Neural cell (in vitro differentiated cells): ENCODE results near the gene GDPD5. TPM values are rescaled to one million over a fixed set of nuclear protein-coding genes. Genes with fewer than 3 reads are reported as not detected.

Experiments used
- H2AFZ ChIP-seq: fragments of 200-600, 300-800 bp; sonication (generic), shearing (Covaris generic); 2 replicates; pipeline ENCODE4 v1.6.0; 2014; ENCODE audit warnings: low read depth, mild to moderate bottlenecking, antibody characterized with exemption, low read length, moderate library complexity
- H3F3A ChIP-seq: fragments of 200-600 bp; shearing (Covaris generic); 2 replicates; pipeline ENCODE4 v1.6.1; 2016; ENCODE audit warnings: mild to moderate bottlenecking, moderate library complexity, mixed read lengths, antibody characterized with exemption, low read length; ENCODE audit not compliant: insufficient read depth, poor library complexity, severe bottlenecking
- H3K27ac ChIP-seq: fragments of 200-600, 300-800 bp; sonication (generic), shearing (Covaris generic); 2 replicates; pipeline ENCODE4 v1.5.1; 2014; ENCODE audit warnings: mild to moderate bottlenecking, low read length, moderate library complexity
- H3K27me3 ChIP-seq: fragments of 300-800, 200-600 bp; sonication (generic), shearing (Covaris generic); 2 replicates; pipeline ENCODE4 v1.6.0; 2014; ENCODE audit warnings: mild to moderate bottlenecking, low read depth, low read length, moderate library complexity; ENCODE audit not compliant: insufficient read depth
- H3K36me3 ChIP-seq: fragments of 300-800, 200-600 bp; sonication (generic), shearing (Covaris generic); 2 replicates; pipeline ENCODE4 v1.5.1; 2014; ENCODE audit warnings: mild to moderate bottlenecking, antibody characterized with exemption, low read length, moderate library complexity; ENCODE audit not compliant: insufficient read depth
- H3K4me2 ChIP-seq: fragments of 300-800, 200-600 bp; sonication (generic), shearing (Covaris generic); 2 replicates; pipeline ENCODE4 v1.6.0; 2014; ENCODE audit warnings: mild to moderate bottlenecking, low read length
- H3K4me3 ChIP-seq: fragments of 300-800, 200-600 bp; sonication (generic), shearing (Covaris generic); 2 replicates; pipeline ENCODE4 v1.5.1; 2014; ENCODE audit warnings: mild to moderate bottlenecking, low read length, moderate library complexity
- H3K79me2 ChIP-seq: fragments of 200-600 bp; shearing (Covaris generic); replicated peaks from 2 replicates; pipeline ENCODE4 v1.6.0; 2014; ENCODE audit warnings: mild to moderate bottlenecking, low read length, moderate library complexity; ENCODE audit not compliant: insufficient read depth
- H3K9ac ChIP-seq: fragments of 300-800, 200-600 bp; sonication (generic), shearing (Covaris generic); 2 replicates; pipeline ENCODE4 v1.6.1; 2016; ENCODE audit warnings: mild to moderate bottlenecking, low read length, mixed read lengths
- H3K9me2 ChIP-seq: fragments of 200-600 bp; shearing (Covaris generic); 2 replicates; pipeline ENCODE4 v1.6.1; 2016; ENCODE audit warnings: mild to moderate bottlenecking, low read length, mixed read lengths; ENCODE audit not compliant: insufficient read depth
- H3K9me3 ChIP-seq: fragments of 200-600, 300-800 bp; sonication (generic), shearing (Covaris generic); 2 replicates; pipeline ENCODE4 v1.6.1; 2016; ENCODE audit warnings: mild to moderate bottlenecking, mixed run types, low read length, moderate library complexity, mixed read lengths
- H4K20me1 ChIP-seq: fragments of 200-600 bp; shearing (Covaris generic); 2 replicates; pipeline ENCODE4 v1.6.1; 2016; ENCODE audit warnings: mild to moderate bottlenecking, mixed run types; ENCODE audit not compliant: insufficient read depth
- EP300 ChIP-seq: fragments of 450-650 bp; conservative IDR thresholded peaks from 2 replicates; pipeline ENCODE4 v1.6.1; 2014; ENCODE audit warnings: antibody characterized with exemption, mild to moderate bottlenecking, moderate library complexity; ENCODE audit not compliant: poor library complexity, severe bottlenecking
- EZH2 ChIP-seq: fragments of 200-600, 300-800 bp; shearing (Covaris generic), sonication (generic); IDR thresholded peaks from 2 replicates; pipeline ENCODE4 v1.6.1; 2014; ENCODE audit warnings: antibody characterized with exemption, low read length, borderline replicate concordance, mild to moderate bottlenecking; ENCODE audit not compliant: insufficient read depth, poor library complexity, severe bottlenecking
- MXI1 ChIP-seq: fragments of 450-650 bp; conservative IDR thresholded peaks from 2 replicates; pipeline ENCODE4 v1.6.1; 2014; ENCODE audit warnings: antibody characterized with exemption, mild to moderate bottlenecking; ENCODE audit not compliant: poor library complexity, severe bottlenecking
- POLR2AphosphoS5 ChIP-seq: IDR thresholded peaks from 2 replicates; pipeline ENCODE4 v1.6.1; 2012
- RAD21 ChIP-seq: fragments of 450-650 bp; conservative IDR thresholded peaks from 2 replicates; pipeline ENCODE4 v1.6.1; 2014; ENCODE audit warnings: antibody characterized with exemption, mild to moderate bottlenecking, moderate library complexity
- REST ChIP-seq: IDR thresholded peaks from 2 replicates; pipeline ENCODE4 v1.6.1; 2012; ENCODE audit warnings: borderline replicate concordance
- SMC3 ChIP-seq: fragments of 450-650 bp; conservative IDR thresholded peaks from 2 replicates; pipeline ENCODE4 v1.6.1; 2014; ENCODE audit warnings: antibody characterized with exemption, mild to moderate bottlenecking, moderate library complexity; ENCODE audit not compliant: poor library complexity
- TAF1 ChIP-seq: IDR thresholded peaks from 2 replicates; pipeline ENCODE4 v1.6.1; 2012; ENCODE audit warnings: low read depth
- polyA plus RNA-seq: library from polyadenylated mRNA; depleted of rRNA; stranded (reverse); fragments of >200 nt; gene quantifications from 2 replicates; pipeline ENCODE4 v1.2.3, GENCODE V29; 2014
- TF ChIP-seq, protein P1 (sequence below): fragments of 450-650 bp; IDR thresholded peaks from 2 replicates; pipeline ENCODE4 v1.5.1; 2014; ENCODE audit warnings: antibody characterized with exemption, mild to moderate bottlenecking, moderate library complexity; ENCODE audit not compliant: poor library complexity, severe bottlenecking

GDPD5 gene
- polyA plus RNA-seq, 1 donor from 2014 or later, result 19.2 TPM

GRCh38 chr11:75514596-75514995, 11.1 kb downstream of the GDPD5 start:
- Histone ChIP-seq H2AFZ (no peak overlapping the region), H3K9me3 (no peaks in the 10 kb centered on the region), H3F3A (no peaks in the 10 kb centered on the region), H3K27me3 (no peaks in the 10 kb centered on the region), H3K36me3 (no peaks in the 10 kb centered on the region), H3K4me3 (no peak overlapping the region), H3K27ac (no peak overlapping the region), H3K9ac (no peak overlapping the region), H3K79me2 (no peaks in the 10 kb centered on the region), H4K20me1 (no peaks in the 10 kb centered on the region), H3K9me2 (no peaks in the 10 kb centered on the region), H3K4me2 (no peak overlapping the region)
- TF ChIP-seq, protein P1, sequence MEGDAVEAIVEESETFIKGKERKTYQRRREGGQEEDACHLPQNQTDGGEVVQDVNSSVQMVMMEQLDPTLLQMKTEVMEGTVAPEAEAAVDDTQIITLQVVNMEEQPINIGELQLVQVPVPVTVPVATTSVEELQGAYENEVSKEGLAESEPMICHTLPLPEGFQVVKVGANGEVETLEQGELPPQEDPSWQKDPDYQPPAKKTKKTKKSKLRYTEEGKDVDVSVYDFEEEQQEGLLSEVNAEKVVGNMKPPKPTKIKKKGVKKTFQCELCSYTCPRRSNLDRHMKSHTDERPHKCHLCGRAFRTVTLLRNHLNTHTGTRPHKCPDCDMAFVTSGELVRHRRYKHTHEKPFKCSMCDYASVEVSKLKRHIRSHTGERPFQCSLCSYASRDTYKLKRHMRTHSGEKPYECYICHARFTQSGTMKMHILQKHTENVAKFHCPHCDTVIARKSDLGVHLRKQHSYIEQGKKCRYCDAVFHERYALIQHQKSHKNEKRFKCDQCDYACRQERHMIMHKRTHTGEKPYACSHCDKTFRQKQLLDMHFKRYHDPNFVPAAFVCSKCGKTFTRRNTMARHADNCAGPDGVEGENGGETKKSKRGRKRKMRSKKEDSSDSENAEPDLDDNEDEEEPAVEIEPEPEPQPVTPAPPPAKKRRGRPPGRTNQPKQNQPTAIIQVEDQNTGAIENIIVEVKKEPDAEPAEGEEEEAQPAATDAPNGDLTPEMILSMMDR, result no peak
- no peak for TF ChIP-seq EP300

- Histone ChIP-seq H3K9ac (no peak overlapping the region), H3F3A (no peaks in the 10 kb centered on the region)
Measured at GRCh38 chr11:75513250-75513649, 12.5 kb downstream of the GDPD5 start.

More at GRCh38 chr11:75513250-75513649, 12.5 kb downstream of the GDPD5 start:
- no peak overlapping the region for H3K4me2 ChIP-seq
- no peaks in the 10 kb centered on the region for H3K27me3 ChIP-seq
- H3K4me3 ChIP-seq, result no peak overlapping the region
- no peaks in the 10 kb centered on the region for H3K36me3 ChIP-seq
- TF ChIP-seq, protein P1, result no peak
- no peak for TF ChIP-seq EP300
- no peak for TF ChIP-seq SMC3
- no peak for TF ChIP-seq TAF1
- no peak for TF ChIP-seq RAD21
- no peak for TF ChIP-seq EZH2
- no peak for TF ChIP-seq MXI1
- no peak for TF ChIP-seq REST
- no peak for TF ChIP-seq POLR2AphosphoS5
- no peaks in the 10 kb centered on the region for H3K9me2 ChIP-seq
- no peak overlapping the region for H2AFZ ChIP-seq
- H3K27ac ChIP-seq, result no peak overlapping the region
- H3K79me2 ChIP-seq, result no peaks in the 10 kb centered on the region
- H3K9me3 ChIP-seq, result no peaks in the 10 kb centered on the region
- no peaks in the 10 kb centered on the region for H4K20me1 ChIP-seq
